WTC11 (cell line): ENCODE measurements around the gene CLDND2. TPM values are rescaled to one million over a fixed set of nuclear protein-coding genes. Genes with fewer than 3 reads are reported as not detected.

ENCODE experiments used
- ATAC-seq: fragments of 200-7000 bp; cut with Tn5 transposase; 2 replicates; pipeline ENCODE4 v1.10.0; 2021; ENCODE audit warnings: mild to moderate bottlenecking, moderate library complexity
- CTCF ChIA-PET: fragments of 300-600 bp; sonication (Branson Sonifier 250); formaldehyde crosslinking; loops from one replicate; lab custom pipeline; 2021; ENCODE audit warnings: antibody characterized with exemption; lab: Charles Lee
- POLR2A ChIA-PET: fragments of 350-600 bp; sonication (Branson Sonifier 250); formaldehyde crosslinking; loops from one replicate; lab custom pipeline; 2021; ENCODE audit warnings: antibody characterized with exemption; lab: Charles Lee
- DNase-seq: peaks from one replicate; pipeline ENCODE4 v3.0.0; 2021; ENCODE audit warnings: low spot score
- H3K27ac Mint-ChIP-seq: 2 replicates; pipeline ENCODE4 v1.8.0; 2021; ENCODE audit warnings: mixed read lengths
- H3K27me3 Mint-ChIP-seq: 2 replicates; pipeline ENCODE4 v1.8.0; 2021; ENCODE audit warnings: low read depth, mild to moderate bottlenecking, moderate library complexity, mixed read lengths
- H3K36me3 Mint-ChIP-seq: 2 replicates; pipeline ENCODE4 v1.8.0; 2021; ENCODE audit warnings: mixed read lengths
- H3K4me1 Mint-ChIP-seq: 2 replicates; pipeline ENCODE4 v1.8.0; 2022; ENCODE audit warnings: mixed read lengths
- H3K4me3 Mint-ChIP-seq: 2 replicates; pipeline ENCODE4 v1.8.0; 2021; ENCODE audit warnings: mild to moderate bottlenecking, moderate library complexity, mixed read lengths
- H3K9me3 Mint-ChIP-seq: 2 replicates; pipeline ENCODE4 v1.8.0; 2021; ENCODE audit warnings: mixed read lengths
- AR ChIP-seq: fragments of 250-450 bp; sonication (Bioruptor Pico); IDR thresholded peaks from 2 replicates; pipeline ENCODE4 v1.9.0; 2021; ENCODE audit warnings: mild to moderate bottlenecking
- ATF3 ChIP-seq: sonication (generic); formaldehyde crosslinking; conservative IDR thresholded peaks from 2 replicates; pipeline ENCODE4 v1.8.1; 2022; ENCODE audit warnings: mild to moderate bottlenecking, missing genetic modification reagents
- GABPB1 ChIP-seq: sonication (generic); formaldehyde crosslinking; IDR thresholded peaks from 2 replicates; pipeline ENCODE4 v1.8.1; 2023; ENCODE audit warnings: mild to moderate bottlenecking, missing genetic modification reagents
- HMGXB4 ChIP-seq: sonication (generic); formaldehyde crosslinking; IDR thresholded peaks from 2 replicates; pipeline ENCODE4 v1.8.1; 2023; ENCODE audit warnings: mild to moderate bottlenecking, moderate library complexity, missing genetic modification reagents
- RELA ChIP-seq: sonication (generic); formaldehyde crosslinking; IDR thresholded peaks from 2 replicates; pipeline ENCODE4 v1.8.1; 2022; ENCODE audit warnings: missing genetic modification reagents, mild to moderate bottlenecking, borderline replicate concordance
- STAT6 ChIP-seq: sonication (generic); formaldehyde crosslinking; conservative IDR thresholded peaks from 2 replicates; pipeline ENCODE4 v1.8.1; 2023; ENCODE audit warnings: mild to moderate bottlenecking, low read depth, missing genetic modification reagents, moderate library complexity
- TP53 ChIP-seq: sonication (generic); formaldehyde crosslinking; IDR thresholded peaks from 2 replicates; pipeline ENCODE4 v1.8.1; 2023; ENCODE audit warnings: mild to moderate bottlenecking, missing genetic modification reagents
- ZBTB43 ChIP-seq: sonication (generic); formaldehyde crosslinking; IDR thresholded peaks from 2 replicates; pipeline ENCODE4 v1.8.1; 2023; ENCODE audit warnings: mild to moderate bottlenecking, missing genetic modification reagents
- ZNF121 ChIP-seq: sonication (generic); formaldehyde crosslinking; IDR thresholded peaks from 2 replicates; pipeline ENCODE4 v1.8.0; 2023; ENCODE audit warnings: missing genetic modification reagents
- ZNF138 ChIP-seq: sonication (generic); formaldehyde crosslinking; conservative IDR thresholded peaks from 2 replicates; pipeline ENCODE4 v1.8.1; 2022; ENCODE audit warnings: mild to moderate bottlenecking, moderate library complexity, missing genetic modification reagents
- ZNF263 ChIP-seq: sonication (generic); formaldehyde crosslinking; IDR thresholded peaks from 2 replicates; pipeline ENCODE4 v1.8.1; 2022; ENCODE audit warnings: low read depth, mild to moderate bottlenecking, moderate library complexity, missing genetic modification reagents
- ZNF281 ChIP-seq: sonication (generic); formaldehyde crosslinking; IDR thresholded peaks from 2 replicates; pipeline ENCODE4 v1.8.0; 2023; ENCODE audit warnings: mild to moderate bottlenecking, missing genetic modification reagents
- ZNF416 ChIP-seq: fragments of 250-450 bp; sonication (Bioruptor Pico); IDR thresholded peaks from 2 replicates; pipeline ENCODE4 v1.9.0; 2021; ENCODE audit warnings: mild to moderate bottlenecking, inconsistent platforms
- total RNA-seq: library from RNA; stranded (reverse); gene quantifications from 3 replicates; pipeline ENCODE4 v1.2.3, GENCODE V29; 2021

Gene CLDND2
- total RNA-seq, 1 experiment from 2014 or later = 1.7 TPM

- POLR2A ChIA-PET = no interaction called here
- CTCF ChIA-PET = interaction anchor here (0.6 kb wide), 1 partner anchor 8 kb away, joined by 3 read pairs; no protein-coding TSS in a partner anchor
- no peaks in the 10 kb centered on the region for H3K9me3 Mint-ChIP-seq
- no peak overlapping the region for H3K27ac Mint-ChIP-seq
- no peaks in the 10 kb centered on the region for H3K36me3 Mint-ChIP-seq
- ATAC-seq = no peak
- peaks cover 22% of the 10 kb centered on the region for H3K4me1 Mint-ChIP-seq
- no peak overlapping the region for H3K4me3 Mint-ChIP-seq
- DNase-seq = no peak
- TF ChIP-seq ZNF121 = no peak
- TF ChIP-seq AR (CRISPR knock-in tag) = no peak
- 0 out of 2 replicates have a peak, but pooled peaks have one; percentile 48 for TF ChIP-seq GABPB1
- no peak for TF ChIP-seq ZNF416 (CRISPR knock-in tag)
- H3K27me3 Mint-ChIP-seq = no peaks in the 10 kb centered on the region; the same call in 1 of the 2 replicates
Observed at GRCh38 chr19:51389143-51389542, 20.3 kb upstream of the CLDND2 start.

- ChIA-PET POLR2A (interaction anchor here (1.0 kb wide), 1 partner anchor 20 kb away, joined by 4 read pairs; no protein-coding TSS in a partner anchor), CTCF (interaction anchor here (1.0 to 1.5 kb wide), 3 partner anchors 10 to 92 kb away, joined by 3 to 4 read pairs (median 3); no protein-coding TSS in a partner anchor)
- H3K36me3 Mint-ChIP-seq = no peaks in the 10 kb centered on the region
- H3K9me3 Mint-ChIP-seq = no peaks in the 10 kb centered on the region
- ATAC-seq = no peak
- peaks cover 19% of the 10 kb centered on the region for H3K4me1 Mint-ChIP-seq
- H3K4me3 Mint-ChIP-seq = no peak within 1 kb of the TSS
- no peak for DNase-seq
- H3K27ac Mint-ChIP-seq = no peak within 1 kb of the TSS
- peak; percentile 73; the same call in 1 of the 2 replicates for TF ChIP-seq GABPB1
- no peak for TF ChIP-seq ZNF263 (CRISPR knock-in tag)
- peaks cover 2% of the 10 kb centered on the region for H3K27me3 Mint-ChIP-seq
Observed at GRCh38 chr19:51387924-51388389, 19.2 kb upstream of the CLDND2 start, which contains the start of gene LIM2. LIM2 (minus strand) TSS chr19:51387974; CDS start chr19:51387443, 531 bp downstream.

- Mint-ChIP-seq H3K9me3 (peaks cover 6% of the 10 kb centered on the region), H3K27ac (no peak overlapping the region)
- POLR2A ChIA-PET = no interaction called here
- CTCF ChIA-PET = interaction anchor here (1.5 kb wide), 1 partner anchor 48 kb away, joined by 3 read pairs; no protein-coding TSS in a partner anchor
- no peak for TF ChIP-seq TP53 (CRISPR knock-in tag)
- no peak for TF ChIP-seq HMGXB4
- TF ChIP-seq ATF3 (CRISPR knock-in tag) = no peak
- TF ChIP-seq RELA (CRISPR knock-in tag) = no peak
- TF ChIP-seq STAT6 = no peak
- TF ChIP-seq ZNF281 (CRISPR knock-in tag) = no peak
- TF ChIP-seq ZNF138 (CRISPR knock-in tag) = no peak
- no peak for TF ChIP-seq ZBTB43 (CRISPR knock-in tag)
- TF ChIP-seq, all 79 proteins: peak for 0
- DNase-seq (no peak), ATAC-seq (no peak)
- peaks cover 17% of the 10 kb centered on the region for H3K4me1 Mint-ChIP-seq
- H3K36me3 Mint-ChIP-seq = no peaks in the 10 kb centered on the region; the same call in 1 of the 2 replicates
- peaks cover 2% of the 10 kb centered on the region for H3K27me3 Mint-ChIP-seq
- H3K4me3 Mint-ChIP-seq = no peak overlapping the region
Observed at GRCh38 chr19:51386882-51387520, 18.2 kb upstream of the CLDND2 start.
